Uterus (tissue), 4 donors: ENCODE measurements around the gene DUOX2. TPM values are rescaled to one million over a fixed set of nuclear protein-coding genes. Genes with fewer than 3 reads are reported as not detected.

Experiments
- DNase-seq, 2 donors: peaks; one replicate each; pipeline ENCODE4 v3.0.0-alpha.2; 2019 to 2020
- H3K27ac ChIP-seq, 2 donors: fragments of 200-600 bp; sonication (generic); 1 replicate in 1 of 2; 2 replicates in 1 of 2; pipeline ENCODE4 v1.5.1; 2016 to 2018
- H3K27me3 ChIP-seq, 2 donors: fragments of 200-600 bp; sonication (generic); one replicate each; pipeline ENCODE4 v1.5.1; 2018 to 2019; ENCODE audit warnings: control low read depth in 1 of 2
- H3K36me3 ChIP-seq, 2 donors: fragments of 200-600 bp; sonication (generic); one replicate each; pipeline ENCODE4 v1.5.1; 2019; ENCODE audit warnings: control low read depth in 1 of 2
- H3K4me1 ChIP-seq, 2 donors: fragments of 200-600 bp; sonication (generic); one replicate each; pipeline ENCODE4 v1.5.1; 2018 to 2019; ENCODE audit warnings: control low read depth in 1 of 2
- H3K4me3 ChIP-seq, 2 donors: fragments of 200-600 bp; sonication (generic); 1 replicate in 1 of 2; 2 replicates in 1 of 2; pipeline ENCODE4 v1.5.1; 2018 to 2019; ENCODE audit warnings: mild to moderate bottlenecking in 1 of 2
- H3K9me3 ChIP-seq, 2 donors: fragments of 200-600 bp; sonication (generic); one replicate each; pipeline ENCODE4 v1.5.1; 2019; ENCODE audit warnings: control low read depth in 1 of 2
- CTCF ChIP-seq, 4 experiments: fragments of 200-600 bp in 2 of 4; fragments of 450-650 bp in 2 of 4; sonication (generic) in 2 of 4; IDR thresholded peaks; one replicate each; pipeline ENCODE4 v1.5.1; 2016 to 2019; ENCODE audit warnings: antibody characterized with exemption in 4 of 4, mild to moderate bottlenecking in 2 of 4, moderate library complexity in 1 of 4
- POLR2A ChIP-seq, 2 donors: fragments of 450-650 bp; IDR thresholded peaks; one replicate each; pipeline ENCODE4 v1.6.1; 2016; ENCODE audit warnings: antibody characterized with exemption in 2 of 2, mild to moderate bottlenecking in 1 of 2, moderate library complexity in 1 of 2
- intact Hi-C: fragments of 100-400 bp; cut with DNase I; formaldehyde crosslinking; loops from one replicate; pipeline ENCODE4 v1.15.1; 2023; ENCODE audit warnings: low total_unique reads
- total RNA-seq, 4 donors: library from RNA; depleted of rRNA in 3 of 4; stranded (reverse); fragments of >200 nt in 3 of 4; gene quantifications; one replicate each; pipeline versions ENCODE4 v1.1.0 to v1.2.4, GENCODE V29; 2014 to 2023
- donor health status: DM: yes; HTN: yes; CAD: no.

The DUOX2 gene
- total RNA-seq, 4 donors from 2014 or later = under 0.01 to 0.70 (median under 0.01) TPM; not detected in 1

DNA sequence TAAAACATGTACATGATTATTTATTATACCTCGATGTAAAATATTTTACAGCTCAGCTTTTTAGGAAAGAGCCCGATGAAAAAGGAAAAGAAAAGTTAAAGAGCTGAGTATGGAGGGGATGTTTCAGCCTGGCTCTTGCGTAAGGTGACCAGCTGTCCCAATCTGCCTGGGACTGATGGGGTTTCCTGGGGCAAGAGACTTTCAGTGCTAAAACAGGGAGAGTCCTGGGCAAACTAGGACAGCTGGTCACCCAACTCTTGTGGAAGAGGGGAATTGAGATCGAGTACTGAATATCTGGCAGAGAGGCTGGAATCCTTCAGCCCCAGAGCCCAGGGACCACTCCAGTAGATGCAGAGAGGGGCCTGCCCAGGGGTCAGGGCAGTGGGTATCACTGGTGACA, 21.0 kb downstream of the DUOX2 start:
- no peak for TF ChIP-seq CTCF (IDR thresholded peaks at IDR 0.05)
- TF ChIP-seq POLR2A (IDR thresholded peaks at IDR 0.05) = no peak
- intact Hi-C loops = no loop called here
- Histone ChIP-seq H3K36me3 (no peaks in the 10 kb centered on the region), H3K9me3 (no peaks in the 10 kb centered on the region), H3K27ac (no peak overlapping the region), H3K27me3 (no peaks in the 10 kb centered on the region), H3K4me1 (no peaks in the 10 kb centered on the region), H3K4me3 (no peak overlapping the region)
- DNase-seq = no peak

GRCh38 chr15:45091576-45091975, 22.4 kb downstream of the DUOX2 start:
- Histone ChIP-seq H3K4me1 (no peaks in the 10 kb centered on the region), H3K36me3 (no peaks in the 10 kb centered on the region), H3K9me3 (no peaks in the 10 kb centered on the region), H3K4me3 (no peak overlapping the region), H3K27ac (no peak overlapping the region), H3K27me3 (no peaks in the 10 kb centered on the region)
- TF ChIP-seq POLR2A (IDR thresholded peaks at IDR 0.05) (no peak), CTCF (IDR thresholded peaks at IDR 0.05) (no peak)
- intact Hi-C loops = no loop called here
- DNase-seq = no peak

DNA sequence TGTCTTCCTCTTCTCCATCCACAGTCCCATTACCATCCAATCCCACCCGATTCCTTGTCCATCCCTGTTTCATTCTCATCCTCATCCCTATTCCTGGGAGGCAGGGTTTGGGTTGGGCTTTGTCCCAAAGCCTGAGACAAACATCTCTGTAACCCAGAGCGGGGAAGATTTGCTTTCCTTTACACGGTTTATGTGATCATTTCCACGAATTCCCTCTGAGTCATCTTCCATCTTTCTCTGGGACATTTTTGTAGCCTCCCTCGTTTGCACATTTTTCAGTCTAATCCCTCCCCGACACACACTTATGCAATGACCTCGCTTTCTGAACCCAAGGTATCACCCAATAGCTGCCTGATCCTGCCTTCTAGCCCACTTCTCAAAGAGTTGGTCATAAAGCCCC, 22.8 kb downstream of the DUOX2 start:
- Histone ChIP-seq H3K9me3 (no peaks in the 10 kb centered on the region), H3K27ac (no peak overlapping the region), H3K27me3 (no peaks in the 10 kb centered on the region), H3K36me3 (no peaks in the 10 kb centered on the region), H3K4me1 (no peaks in the 10 kb centered on the region), H3K4me3 (no peak overlapping the region)
- TF ChIP-seq POLR2A (IDR thresholded peaks at IDR 0.05) (no peak), CTCF (IDR thresholded peaks at IDR 0.05) (no peak)
- intact Hi-C loops = no loop called here
- no peak for DNase-seq

GRCh38 chr15:45089712-45090373, 24.1 kb downstream of the DUOX2 start:
- H3K4me1 ChIP-seq = no peaks in the 10 kb centered on the region
- DNase-seq = no peak
- TF ChIP-seq CTCF (IDR thresholded peaks at IDR 0.05) (no peak), POLR2A (IDR thresholded peaks at IDR 0.05) (no peak)
- no peak overlapping the region for H3K4me3 ChIP-seq
- intact Hi-C loops = no loop called here
- no peaks in the 10 kb centered on the region for H3K36me3 ChIP-seq
- no peak overlapping the region for H3K27ac ChIP-seq
- H3K9me3 ChIP-seq = no peaks in the 10 kb centered on the region
- no peaks in the 10 kb centered on the region for H3K27me3 ChIP-seq

DNA sequence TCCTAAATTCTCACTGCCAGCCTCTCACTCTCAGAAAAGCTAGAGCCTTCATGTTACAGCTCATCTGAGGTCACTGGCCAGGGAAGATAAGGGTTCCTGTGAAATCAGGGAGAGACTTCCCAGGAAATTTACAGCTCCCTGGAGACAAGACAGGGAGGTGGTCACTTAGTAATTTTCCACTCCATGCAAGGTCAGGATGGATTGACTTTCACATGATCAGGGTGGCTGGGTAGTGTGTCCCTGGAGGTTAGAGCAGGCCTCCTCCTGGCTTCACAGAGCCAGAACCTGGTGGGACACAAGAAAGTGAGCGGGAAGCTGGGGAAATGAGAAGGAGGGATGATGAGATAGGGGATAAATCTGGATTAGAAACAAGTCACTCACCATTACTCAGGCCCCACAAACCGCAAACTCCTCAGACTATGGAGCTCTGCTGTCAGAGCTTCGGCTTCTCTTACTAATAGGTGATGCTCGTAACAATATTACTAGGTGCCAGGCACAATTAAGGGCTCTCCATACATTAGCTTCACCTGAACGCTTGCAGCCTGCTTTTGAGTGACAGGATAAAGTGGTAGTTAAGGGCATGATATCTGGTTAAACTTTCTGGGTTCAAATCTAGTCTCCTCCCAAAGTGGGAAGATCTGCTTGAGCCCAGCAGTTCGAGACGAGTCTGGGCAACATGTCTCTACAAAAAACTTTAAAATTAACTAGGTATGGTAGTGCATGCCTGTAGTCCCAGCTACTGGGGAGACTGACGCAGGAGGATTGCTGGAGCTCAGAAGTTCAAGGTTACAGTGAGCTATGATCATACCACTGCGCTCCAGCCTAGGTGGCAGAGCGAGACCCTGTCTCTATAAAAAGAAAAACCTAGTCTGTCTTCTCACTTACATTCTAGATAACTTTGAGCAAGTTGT, 24.9 kb downstream of the DUOX2 start:
- TF ChIP-seq CTCF (IDR thresholded peaks at IDR 0.05) (no peak), POLR2A (IDR thresholded peaks at IDR 0.05) (no peak)
- H3K4me3 ChIP-seq = no peak overlapping the region
- DNase-seq = no peak
- no peaks in the 10 kb centered on the region for H3K4me1 ChIP-seq
- no peak overlapping the region for H3K27ac ChIP-seq
- H3K27me3 ChIP-seq = no peaks in the 10 kb centered on the region
- intact Hi-C loops = no loop called here
- no peaks in the 10 kb centered on the region for H3K9me3 ChIP-seq
- H3K36me3 ChIP-seq = no peaks in the 10 kb centered on the region
